ENCODE measurements around the gene CRLF3.
"Not testable (repeated sequence)": the region's sequence is repeated elsewhere in the genome, so short reads cannot be mapped to it uniquely, and the experiment has no call there.

CRLF3 gene

GRCh38 chr17:30824356-30825145, at the start of gene CRLF3:
TSS of gene CRLF3 (minus strand) at chr17:30824692. CDS start at chr17:30824651, 41 bp downstream.
- FAIRE-seq = no peak
- peak; percentile 72 for DNase-seq (ENCODE audit: low spot score)

GRCh38 chr17:30869005-30869404, 44.5 kb upstream of the CRLF3 start:
- FAIRE-seq = no peak

GRCh38 chr17:30864636-30865035, 40.1 kb upstream of the CRLF3 start:
- no peak for FAIRE-seq

More at GRCh38 chr17:30869005-30869404, 44.5 kb upstream of the CRLF3 start:
- no peak for DNase-seq (ENCODE audit: low spot score)

GRCh38 chr17:30858556-30859250, 34.2 kb upstream of the CRLF3 start:
- no peak for DNase-seq (ENCODE audit: low spot score)
- FAIRE-seq = no peak

More at GRCh38 chr17:30864636-30865035, 40.1 kb upstream of the CRLF3 start:
- no peak for DNase-seq (ENCODE audit: low spot score)

GRCh38 chr17:30854146-30854545, 29.7 kb upstream of the CRLF3 start:
- FAIRE-seq (peak; percentile 93), DNase-seq (ENCODE audit: low spot score) (no peak)

DNA sequence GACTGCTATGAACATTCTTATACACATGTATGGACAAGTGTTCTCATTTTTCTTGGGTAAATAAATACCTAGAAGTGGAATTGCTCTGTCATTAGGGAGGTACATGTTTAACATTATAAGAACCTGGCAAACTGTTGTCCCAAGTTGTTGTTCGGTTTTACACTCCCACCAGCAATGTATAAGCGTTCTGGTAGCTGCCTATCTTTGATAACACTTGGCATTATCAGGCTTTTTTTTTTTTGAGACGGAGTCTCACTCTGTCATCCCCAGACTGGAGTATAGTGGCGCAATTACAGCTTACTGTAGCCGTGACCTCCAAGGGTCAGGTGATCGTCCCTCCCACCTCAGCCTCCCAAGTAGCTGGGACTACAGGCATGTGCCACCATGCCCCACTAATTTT, 23.5 kb upstream of the CRLF3 start:
- DNase-seq (ENCODE audit: low spot score) = no peak
- no peak for FAIRE-seq

- FAIRE-seq (no peak), DNase-seq (ENCODE audit: low spot score) (no peak)
Measured at GRCh38 chr17:30840771-30841170, 16.3 kb upstream of the CRLF3 start.

DNA sequence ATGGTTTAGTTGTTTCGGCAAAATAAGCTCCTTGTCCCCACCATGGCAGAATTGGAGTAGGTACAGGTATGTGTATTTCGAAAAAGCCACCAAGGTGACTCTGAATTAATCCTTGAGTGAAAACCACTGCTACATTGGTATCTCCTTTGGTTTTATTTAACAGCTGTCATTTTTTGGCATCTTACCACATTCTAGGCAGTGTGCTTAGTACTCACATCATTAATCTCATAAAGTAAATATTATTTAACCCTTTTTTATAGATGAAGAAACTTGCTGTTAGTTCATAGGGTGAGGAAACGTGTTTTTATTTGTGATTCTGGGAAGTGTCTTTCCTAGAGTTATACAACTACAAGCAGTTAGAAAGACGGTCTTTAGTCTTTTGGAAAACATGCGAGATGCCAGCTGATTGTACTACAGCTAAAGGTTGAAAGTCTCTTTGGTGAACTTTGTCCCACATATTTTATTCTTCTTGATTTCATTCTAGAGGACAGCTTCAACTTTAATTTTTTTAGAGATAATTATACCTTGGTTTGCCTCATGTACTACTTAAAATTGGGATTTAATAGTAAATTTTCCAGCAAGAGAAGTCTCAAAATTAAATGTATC, 13.8 kb upstream of the CRLF3 start:
- FAIRE-seq = no peak
- DNase-seq (ENCODE audit: low spot score) = no peak

- FAIRE-seq (no peak), DNase-seq (ENCODE audit: low spot score) (no peak)
Measured at GRCh38 chr17:30832438-30833124, 8.1 kb upstream of the CRLF3 start.

DNA sequence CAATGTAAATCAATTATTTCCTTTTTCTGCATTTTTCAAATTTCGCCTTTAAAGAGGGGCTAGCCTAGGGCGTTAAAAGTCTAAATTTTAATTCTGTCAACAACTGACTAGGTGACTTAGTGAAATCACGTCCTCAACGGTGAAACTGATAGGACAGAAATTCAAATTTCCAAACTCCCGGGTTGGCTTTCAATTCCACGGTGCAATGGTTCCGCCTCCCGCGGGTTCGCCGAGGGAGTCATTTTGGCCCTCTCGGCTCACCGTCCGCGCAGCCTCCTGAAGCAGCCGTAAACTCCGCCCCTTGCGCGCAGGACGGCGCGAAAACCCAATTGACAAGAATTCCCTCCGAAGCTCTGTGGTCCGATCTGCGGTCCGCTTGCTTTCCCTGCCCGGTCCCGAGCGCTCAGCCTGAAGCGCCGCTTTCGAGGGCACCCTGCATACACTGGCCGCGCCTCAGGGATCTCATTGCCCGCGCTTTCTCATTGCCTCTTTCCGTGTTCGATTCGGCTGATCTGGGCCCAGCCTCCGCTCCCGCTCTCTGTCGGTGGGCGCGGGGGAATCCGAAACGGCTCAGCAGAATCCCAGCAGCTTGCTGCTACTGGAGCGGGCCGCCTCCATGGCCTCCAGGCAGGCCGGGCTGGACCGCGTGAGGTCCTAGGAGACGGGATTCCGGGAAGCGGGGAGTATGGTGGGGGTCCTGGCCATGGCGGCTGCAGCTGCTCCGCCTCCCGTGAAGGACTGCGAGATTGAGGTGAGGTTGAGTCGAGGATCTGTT, 7.4 kb upstream of the CRLF3 start, which contains the start of gene ATAD5:
Gene ATAD5 (plus strand): TSS at position 304 of the 775 bp plus-strand sequence. CDS start 382 bp downstream, at position 686.
- DNase-seq (ENCODE audit: low spot score) = peak; percentile 78
- peak; percentile 77 for FAIRE-seq

DNA sequence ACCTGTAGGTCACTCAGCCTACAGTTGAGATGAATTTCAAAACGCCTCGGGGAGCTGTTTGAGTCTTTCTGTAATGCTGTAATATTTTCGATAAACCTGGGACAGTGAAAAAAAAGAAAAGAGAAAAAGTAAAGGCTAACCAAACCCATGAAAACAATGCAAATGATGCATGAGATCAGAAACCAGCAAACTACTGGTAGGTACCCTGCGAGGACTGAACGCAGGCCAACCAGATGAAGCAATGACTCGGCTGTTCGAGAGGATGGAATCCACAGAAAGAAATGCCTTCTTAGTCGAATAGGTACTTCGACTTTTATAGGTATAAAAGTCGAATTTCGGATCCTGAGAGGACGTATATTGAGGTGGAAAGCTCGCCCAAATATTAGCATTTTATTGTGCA, 6.8 kb upstream of the CRLF3 start:
- FAIRE-seq = no peak
- DNase-seq (ENCODE audit: low spot score) = no peak

GRCh38 chr17:30829022-30829421, 4.5 kb upstream of the CRLF3 start:
- FAIRE-seq (no peak), DNase-seq (ENCODE audit: low spot score) (no peak)

DNA sequence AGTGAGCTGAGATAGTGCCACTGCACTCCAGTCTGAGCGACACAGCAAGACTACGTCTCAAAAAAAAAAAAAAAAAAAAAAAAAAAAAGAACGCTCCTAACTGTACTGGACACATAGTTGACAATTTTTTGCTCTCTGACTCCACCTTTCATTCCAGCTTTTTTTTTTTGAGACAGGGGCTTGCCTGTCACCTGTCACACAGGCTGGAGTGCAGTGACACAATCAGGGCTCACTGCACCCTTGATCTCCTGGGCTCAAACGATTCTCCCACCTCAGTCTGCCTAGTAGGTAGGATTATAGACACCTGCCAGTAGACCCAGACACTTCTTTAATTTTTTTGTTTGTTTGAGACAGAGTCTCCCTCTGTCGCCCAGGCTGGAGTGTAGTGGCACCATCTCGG, 2.6 kb upstream of the CRLF3 start:
- no peak for FAIRE-seq

DNA sequence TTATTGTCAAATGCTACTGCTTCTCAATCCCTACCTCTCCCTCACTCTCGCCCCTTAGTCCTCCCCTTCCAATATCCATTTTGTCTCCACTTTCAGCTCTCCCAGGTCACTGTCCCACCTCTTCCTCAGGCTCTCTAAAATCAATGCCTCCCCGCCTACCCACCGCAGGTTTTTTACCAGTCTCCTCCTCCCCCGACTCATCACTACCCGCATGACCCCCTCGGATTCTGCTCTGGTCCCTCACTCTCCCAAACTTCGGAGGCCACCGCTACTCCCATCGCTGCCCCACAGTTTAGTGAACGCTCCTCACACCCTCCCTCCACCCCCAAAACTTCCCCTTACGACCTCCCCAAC, 513 bp downstream of the CRLF3 start:
- DNase-seq (ENCODE audit: low spot score) = no peak
- no peak for FAIRE-seq

More for the DNA sequence above, 2.6 kb upstream of the CRLF3 start:
- DNase-seq (ENCODE audit: low spot score) = no peak

GRCh38 chr17:30823421-30823820, 1.1 kb downstream of the CRLF3 start:
- no peak for DNase-seq (ENCODE audit: low spot score)
- FAIRE-seq = no peak

DNA sequence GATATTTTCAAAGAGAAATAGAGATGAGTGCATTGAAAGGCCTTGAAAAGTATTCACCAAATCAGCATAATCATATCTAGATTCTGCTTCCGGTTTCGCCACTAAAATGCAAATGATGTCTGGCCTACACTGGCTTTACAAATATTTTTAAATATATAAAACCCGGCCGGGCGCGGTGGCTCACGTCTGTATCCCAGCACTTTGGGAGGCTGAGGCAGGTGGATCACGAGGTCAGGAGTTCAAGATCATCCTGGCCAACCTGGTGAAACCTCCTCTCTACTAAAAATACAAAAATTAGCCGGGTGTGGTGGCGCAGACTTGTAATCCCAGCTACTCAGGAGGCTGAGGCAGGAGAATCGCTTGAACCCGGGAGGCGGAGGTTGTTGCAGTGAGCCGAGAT, 1.6 kb downstream of the CRLF3 start:
- not testable (repeated sequence) for DNase-seq (ENCODE audit: low spot score); FAIRE-seq

- no peak for FAIRE-seq
- no peak for DNase-seq (ENCODE audit: low spot score)
Measured at GRCh38 chr17:30821871-30822723, 2.4 kb downstream of the CRLF3 start.

GRCh38 chr17:30819971-30820705, 4.4 kb downstream of the CRLF3 start:
- DNase-seq (ENCODE audit: low spot score) (no peak), FAIRE-seq (no peak)

GRCh38 chr17:30816165-30816564, 8.3 kb downstream of the CRLF3 start:
- FAIRE-seq = no peak

More at GRCh38 chr17:30816165-30816564, 8.3 kb downstream of the CRLF3 start:
- no peak for DNase-seq (ENCODE audit: low spot score)

All from RCC 7860 (cell line).